Cerebellar nuclear complex (tissue), 1 donor: ENCODE measurements around the gene HACD1.
"Not testable (repeated sequence)": the region's sequence is repeated elsewhere in the genome, so short reads cannot be mapped to it uniquely, and the experiment has no call there.

Experiments
- DNase-seq, 2 experiments: peaks; one replicate each; lab custom pipeline; 2025; lab: John Stamatoyannopoulos, UW

Gene HACD1

DNA sequence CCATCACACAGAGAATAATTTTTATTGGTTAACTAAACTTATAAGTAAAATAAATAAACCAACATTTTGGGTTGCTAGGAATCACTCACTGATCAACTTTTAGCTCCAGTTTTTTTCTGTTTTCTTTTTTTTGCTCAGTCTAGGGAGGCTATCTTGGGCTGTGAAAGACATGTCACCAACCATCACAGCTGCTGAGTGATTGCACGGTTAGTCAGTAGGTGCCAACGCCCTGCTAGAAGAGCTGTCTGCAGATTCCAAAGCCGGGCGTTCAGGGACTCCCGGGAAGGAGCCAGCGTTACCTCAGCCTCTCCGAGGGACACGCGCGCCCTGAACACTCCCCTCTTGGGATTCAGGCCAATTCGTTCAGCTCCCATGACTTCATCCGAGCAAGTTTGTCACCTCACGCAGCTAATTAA, 26.2 kb upstream of the HACD1 start:
- no peak for DNase-seq

DNA sequence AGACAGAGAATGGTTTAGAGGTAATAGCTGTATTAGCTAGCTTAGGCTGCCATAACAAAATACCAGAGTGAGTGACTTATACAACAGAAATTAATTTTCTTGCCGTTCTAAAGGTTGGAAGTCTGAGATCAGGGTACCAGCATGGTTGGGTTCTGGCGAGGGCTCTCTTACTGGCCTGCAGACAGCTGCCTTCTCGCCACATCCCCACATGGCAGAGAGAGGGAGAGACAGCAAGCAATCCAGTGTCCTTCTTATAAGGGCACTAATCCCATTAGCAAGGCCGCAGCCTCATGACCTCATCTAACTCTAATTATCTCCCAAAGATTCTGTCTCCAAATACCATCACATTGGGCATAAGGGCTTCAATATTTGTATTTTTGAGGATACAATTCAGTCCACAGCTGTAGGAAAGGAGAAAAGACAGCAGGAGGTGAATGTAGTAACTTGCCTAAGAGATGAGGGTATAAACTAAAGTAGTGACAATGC, 23.2 kb upstream of the HACD1 start:
- no peak for DNase-seq

DNA sequence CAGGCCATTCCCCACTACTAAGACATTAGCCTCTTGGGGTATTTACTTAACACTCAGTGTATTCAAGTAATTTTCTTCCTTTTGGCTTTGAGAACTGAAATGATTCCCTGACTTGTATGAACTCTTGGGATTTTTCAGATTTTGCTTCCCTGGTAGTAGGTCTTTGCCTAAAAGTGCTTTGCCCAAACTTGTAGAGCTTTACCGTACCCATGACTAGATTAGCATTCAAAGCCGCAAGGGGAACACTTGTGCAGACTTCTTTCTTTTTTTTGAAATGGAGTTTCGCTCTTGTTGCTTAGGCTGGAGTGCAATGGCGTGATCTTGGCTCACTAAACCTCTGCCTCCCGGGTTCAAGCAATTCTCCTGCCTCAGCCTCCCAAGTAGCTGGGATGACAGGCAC, 20.7 kb upstream of the HACD1 start:
- no peak for DNase-seq

DNA sequence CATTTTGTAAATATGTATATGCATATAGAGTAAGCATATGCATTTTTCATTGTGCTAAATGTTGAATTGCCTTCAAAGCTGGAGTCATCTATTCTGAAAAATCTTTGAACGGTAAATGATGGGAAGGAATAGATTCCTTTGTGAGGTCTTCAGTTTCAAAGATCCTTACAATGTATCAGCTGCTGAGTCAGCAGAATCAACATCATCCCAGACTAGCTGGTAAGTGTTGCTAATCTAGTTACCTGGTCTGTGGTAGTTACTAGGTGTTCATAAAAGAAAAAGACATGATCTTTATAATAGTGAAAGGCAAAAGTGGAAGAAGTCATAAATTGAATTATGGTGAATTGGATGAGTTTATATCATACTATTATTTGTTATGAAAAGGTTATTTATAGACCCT, 16.2 kb upstream of the HACD1 start:
- no peak for DNase-seq

DNA sequence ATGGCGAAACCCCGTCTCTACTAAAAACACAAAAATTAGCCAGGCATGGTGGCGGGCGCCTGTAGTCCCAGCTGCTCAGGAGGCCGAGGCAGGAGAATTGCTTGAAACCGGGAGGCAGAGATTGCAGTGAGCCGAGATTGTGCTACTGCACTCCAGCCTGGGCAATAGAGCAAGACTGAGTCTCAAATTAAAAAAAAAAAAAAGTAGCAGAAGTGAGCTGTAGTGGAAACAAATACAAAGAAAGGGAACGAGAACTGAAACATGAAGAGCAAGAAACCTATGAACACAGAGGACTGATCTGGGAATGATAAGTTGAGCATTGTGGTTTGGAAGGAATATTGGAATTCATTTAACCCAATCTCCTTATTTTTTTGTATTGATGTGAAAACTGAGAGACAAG, 15.4 kb upstream of the HACD1 start:
- DNase-seq, result not testable (repeated sequence)

DNA sequence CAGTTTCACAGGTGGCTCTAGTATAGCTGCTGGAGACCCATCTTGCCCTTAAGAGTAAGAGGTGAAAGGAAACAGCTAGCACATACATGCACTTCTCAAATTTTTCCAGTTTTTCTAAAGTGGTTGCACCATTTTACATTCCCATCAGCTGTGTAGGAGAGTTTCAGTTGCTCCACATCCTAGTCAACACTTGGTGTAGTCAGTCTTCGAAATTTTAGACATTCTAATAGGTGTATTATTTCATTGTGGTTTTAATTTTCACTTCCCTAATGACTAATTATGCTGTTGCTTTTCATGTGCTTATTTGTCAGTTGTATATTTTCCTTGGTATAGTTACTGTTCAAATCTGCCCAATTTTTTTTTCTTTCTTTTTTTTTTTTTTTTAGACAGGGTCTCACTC, 9.5 kb upstream of the HACD1 start:
- DNase-seq, result no peak

DNA sequence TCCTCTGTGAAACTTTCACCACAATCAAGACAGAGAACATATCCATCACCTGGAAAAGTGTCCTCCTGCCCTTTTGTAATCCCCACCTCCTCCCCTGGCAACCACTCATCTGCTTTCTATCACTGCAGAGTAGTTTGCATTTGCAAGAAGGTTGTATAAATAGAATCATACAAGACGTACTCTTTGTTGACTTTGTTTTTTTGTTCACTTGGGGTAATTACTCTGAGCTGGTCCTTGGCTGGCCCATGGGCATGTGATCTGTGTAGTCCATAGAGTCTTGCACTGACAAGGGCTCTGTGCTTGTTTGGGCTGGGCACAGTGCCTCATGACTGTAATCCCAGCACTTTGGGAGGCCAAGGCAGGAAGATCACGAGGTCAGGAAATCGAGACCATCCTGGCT, 7.8 kb upstream of the HACD1 start:
- no peak for DNase-seq

DNA sequence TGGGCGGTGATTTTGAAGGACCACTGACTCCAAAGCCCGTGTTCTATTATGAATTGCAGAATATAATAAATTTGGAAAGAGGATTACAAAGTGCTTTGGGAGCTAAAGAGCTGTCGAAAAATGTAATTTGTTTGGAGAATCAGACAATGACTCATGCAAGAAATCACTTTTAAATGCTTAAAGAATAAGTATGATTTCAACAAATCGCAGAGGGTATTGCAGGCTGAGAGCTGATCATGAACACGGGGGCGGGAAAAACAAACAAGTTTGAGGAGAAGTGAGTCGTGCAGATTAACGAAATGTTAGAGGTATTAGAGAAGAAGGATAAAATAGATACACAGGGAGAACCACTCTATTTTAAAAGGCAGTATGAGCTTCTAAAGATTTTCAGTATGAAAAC, 4.9 kb upstream of the HACD1 start:
- DNase-seq, result no peak

DNA sequence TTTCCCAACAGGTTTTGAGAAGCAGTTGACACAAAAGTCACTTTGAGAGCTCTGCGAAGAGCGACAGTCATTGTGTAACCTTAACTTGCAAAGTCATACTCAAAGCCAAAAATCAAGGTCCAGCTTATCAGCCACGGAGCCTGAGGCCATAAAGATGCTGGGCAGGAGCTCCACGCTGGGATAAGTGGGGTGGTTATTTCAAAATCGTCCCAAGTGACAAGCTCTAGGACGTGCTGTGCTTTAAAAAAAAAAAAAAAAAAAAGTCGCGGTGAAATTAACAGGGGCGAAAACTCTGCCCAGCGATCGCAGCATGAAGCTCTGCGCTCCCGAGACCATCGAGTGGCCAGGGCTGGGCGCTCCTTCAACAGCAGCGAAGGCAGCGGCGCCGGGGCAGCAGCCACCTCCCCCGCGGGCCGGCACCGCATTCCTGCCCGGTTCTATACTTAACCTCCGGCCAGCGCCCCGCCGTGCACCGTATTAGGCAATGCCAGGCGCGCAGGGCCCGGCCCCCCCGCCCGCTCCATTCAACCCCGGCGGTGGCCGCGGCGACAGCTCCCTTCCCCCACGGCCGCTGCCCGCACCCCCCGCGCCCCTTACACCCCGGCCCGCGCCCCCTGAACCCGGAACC, 657 bp downstream of the HACD1 start:
- no peak for DNase-seq

DNA sequence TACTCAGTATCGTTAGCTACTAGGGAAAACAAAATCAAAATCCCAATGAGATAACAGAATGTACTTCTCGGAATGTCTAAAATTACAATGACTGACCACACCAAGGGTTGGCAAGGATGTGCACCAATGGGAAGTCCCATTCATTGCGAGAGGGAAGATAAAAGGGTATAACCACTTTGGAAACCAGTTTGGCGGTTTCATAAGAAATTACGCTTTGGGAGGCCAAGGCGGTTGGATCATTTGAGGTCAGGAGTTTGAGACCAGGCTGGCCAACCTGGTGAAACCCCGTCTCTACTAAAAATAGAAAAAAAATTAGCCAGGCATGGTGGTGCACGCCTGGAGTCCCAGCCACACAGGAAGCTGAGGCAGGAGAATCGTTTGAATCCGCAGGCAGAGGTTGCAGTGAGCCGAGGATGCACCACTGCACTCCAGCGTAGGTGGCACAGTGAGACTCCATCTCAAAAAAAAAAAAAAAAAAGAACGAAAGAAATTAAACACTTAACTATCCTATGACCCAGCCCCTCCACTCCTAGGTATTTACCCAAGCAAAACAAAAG, 7.6 kb downstream of the HACD1 start:
- no peak for DNase-seq

DNA sequence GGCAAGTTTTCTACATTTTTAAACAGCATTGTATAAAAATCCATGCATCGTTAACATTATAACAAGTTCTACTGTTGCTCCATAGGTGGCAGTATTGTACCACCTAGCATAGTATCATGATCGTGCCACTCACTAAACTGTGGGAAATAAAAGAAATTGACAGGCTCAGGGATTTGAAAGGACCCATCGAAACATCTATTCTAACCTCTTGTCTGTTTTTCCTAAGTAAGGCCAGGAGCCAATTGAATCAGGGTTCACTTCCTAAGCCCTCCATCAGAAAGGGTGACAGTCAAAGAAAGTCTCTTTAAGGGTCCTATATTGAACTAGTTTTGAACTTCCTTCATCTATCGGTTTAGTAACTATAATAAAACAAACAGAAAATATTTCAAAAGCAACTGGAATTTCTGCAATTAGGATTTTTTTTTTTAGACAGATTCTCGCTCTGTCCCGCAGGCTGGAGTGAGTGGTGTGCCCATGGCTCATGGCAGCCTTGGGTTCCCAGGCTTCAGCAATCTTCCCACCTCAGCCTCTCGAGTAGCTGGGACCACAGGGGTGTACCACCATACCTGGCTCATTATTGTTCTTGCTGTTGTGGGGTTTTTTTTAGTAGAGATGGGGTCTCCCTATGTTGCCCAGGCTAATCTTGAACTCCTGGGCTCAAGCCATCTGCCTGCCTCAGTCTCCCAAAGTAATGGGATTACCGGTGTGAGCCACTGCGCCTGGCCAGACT, 9.4 kb downstream of the HACD1 start:
- DNase-seq, result peak in 1 of 2 experiments; percentile 17

DNA sequence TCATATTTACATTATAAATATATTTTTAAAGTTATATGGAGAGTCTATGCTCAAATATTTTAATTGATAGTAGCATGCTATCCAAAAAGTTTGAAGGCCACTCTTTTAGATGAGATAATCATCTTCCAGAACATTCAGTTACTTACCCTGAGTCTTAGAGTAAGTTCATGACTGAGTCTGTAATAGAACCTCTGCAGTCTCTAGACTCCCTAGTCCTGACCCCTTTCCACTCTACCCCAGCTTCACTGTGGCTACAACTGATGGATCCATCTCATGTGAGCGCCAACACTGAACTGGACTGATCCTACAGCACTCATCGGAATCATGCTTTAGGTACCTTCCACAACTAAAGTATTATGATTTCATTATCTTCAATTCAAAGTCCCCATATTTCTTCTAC, 10.1 kb downstream of the HACD1 start:
- no peak for DNase-seq

DNA sequence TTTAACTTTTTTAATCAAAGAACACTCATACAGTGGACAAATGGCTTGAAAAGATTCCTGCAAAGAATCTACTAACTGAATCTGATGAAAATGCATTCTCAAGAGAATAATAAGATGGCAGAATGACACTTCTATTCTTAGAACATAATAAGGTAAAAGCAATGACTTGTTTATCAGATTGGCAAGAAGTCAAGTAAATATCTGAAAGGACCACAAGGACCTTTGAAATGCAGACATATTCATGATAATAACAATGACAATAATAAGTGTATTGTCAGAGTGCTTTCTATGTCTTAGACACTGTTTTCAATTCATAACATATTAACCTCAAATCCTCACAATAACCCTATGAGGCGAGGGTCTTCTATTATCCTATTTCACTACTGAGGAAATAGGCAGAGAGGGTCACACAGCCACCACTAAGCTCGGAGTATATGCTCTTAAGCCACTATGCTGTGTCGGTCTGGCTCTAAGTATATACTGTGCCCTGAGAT, 10.6 kb downstream of the HACD1 start:
- DNase-seq, result no peak

DNA sequence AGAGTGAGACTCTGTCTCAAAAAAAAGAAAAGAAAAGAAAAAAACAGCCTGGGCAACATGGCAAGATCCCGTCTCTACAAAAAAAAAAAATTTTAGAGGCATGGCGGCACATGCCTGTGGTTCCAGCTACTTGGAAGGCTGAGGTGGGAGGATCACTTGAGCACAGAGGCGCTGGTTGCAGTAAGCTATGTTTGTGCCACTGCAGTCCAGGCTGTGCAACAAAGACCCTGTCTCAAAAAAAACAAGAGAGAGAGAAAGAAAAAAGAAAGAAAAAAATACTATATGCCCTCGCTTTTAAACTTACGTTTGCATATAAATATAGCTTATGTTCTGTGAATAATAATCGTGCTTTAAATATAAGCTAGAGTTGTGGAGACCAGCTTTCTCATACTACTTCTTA, 11.2 kb downstream of the HACD1 start:
- DNase-seq, result no peak

DNA sequence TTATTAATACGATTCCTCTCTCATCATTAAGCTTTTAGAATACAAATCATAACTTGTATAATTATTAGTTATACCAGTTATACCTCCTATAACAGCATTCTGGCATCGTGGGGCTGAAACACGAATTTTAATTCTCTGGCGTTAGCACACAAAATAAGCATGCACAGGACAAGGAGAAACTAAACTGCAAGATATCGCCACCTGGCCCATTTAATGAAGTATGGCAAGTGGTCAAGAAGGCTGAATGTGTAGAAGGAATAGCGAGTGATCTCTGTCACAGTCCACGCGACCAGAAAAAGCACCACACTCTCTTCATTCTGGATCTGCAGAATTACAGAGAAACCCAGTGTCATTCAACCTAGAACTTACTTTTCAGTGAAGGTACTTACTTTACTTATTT, 18.1 kb downstream of the HACD1 start:
- DNase-seq, result no peak

DNA sequence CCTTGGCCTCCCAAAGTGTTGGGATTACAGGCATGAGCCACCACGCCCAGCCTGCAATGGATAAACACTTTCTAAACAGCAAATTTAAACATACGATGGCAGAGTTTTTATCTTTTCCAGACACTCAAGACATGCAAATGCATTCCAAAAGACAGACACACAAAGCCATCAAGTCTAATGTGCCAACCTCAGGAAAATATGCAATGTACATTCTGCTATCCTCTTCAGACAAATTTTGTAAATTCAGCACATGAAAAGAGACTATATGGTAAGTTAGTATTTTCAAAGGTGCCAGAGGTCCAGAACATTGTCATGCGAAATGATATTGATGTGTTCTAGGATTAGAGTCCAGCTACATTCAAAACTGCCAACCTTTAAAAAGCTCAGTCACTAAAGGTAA, 19.8 kb downstream of the HACD1 start:
- no peak for DNase-seq

DNA sequence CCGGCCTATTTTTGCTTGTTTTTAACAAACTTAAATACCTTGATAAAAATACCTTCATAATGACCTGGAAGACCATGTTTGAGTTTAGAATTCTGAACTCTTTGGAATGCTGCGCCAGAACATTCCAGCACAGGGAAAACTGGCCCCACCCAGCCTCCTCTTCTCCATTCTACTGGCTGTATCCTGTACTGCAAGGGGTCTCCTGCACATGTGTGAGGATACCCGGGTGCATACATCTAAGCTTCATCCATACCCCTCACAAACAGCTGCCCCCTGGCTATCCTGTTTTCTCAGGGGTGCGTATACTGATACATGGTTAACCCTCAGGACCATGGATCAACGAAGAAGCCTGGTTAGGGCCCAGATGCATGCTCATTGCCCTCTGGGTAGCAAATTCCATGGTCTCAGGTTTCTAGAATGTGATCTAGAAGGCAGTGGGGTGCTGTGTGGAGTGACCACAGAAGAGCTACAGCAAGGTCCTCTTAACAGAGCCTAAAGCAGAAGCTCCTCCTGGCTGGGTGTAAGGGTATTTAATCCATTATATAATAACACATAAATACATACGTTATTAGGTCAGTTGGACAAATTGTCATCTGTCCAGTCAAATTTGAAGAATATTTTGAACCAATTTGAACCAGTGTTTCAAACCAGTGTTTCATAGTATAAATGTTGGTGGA, 26.1 kb downstream of the HACD1 start:
- DNase-seq, result no peak

DNA sequence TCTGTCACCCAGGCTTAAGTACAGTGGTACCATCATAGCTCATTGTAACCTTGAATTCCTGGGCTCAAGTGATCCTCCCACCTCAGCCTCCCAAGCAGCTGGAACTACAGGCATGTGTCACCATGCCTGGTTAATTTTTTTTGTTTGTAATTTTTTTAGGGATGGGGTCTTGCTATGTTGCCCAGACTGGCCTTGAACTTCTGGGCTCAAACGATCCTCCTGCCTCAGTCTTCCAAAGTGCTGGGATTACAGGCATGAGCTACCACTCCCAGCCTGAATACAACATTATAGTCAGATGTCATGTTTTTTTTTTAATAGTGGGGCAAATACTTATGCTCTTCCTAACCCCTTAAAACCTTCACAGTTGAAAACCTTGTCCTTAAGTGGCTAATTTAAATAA, 27.9 kb downstream of the HACD1 start:
- DNase-seq, result not testable (repeated sequence)

DNA sequence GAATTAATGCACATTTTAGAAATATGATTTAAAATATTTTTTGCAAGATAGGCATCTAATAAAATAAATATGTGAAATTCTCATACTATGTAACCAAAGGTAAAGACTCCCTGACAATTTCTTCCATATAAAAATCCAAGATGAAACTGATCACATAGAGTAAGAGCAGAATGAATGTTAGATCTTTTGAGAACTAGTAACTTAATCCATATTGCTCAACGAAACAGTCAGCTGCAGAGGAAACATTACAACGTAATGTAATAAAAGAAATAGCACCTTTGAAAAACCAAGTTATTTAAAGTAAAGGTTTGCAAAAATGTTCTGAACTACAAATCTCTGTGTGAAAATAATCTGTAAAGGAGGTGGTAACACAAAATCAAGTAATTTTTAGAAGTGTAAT, 28.8 kb downstream of the HACD1 start:
- no peak for DNase-seq

DNA sequence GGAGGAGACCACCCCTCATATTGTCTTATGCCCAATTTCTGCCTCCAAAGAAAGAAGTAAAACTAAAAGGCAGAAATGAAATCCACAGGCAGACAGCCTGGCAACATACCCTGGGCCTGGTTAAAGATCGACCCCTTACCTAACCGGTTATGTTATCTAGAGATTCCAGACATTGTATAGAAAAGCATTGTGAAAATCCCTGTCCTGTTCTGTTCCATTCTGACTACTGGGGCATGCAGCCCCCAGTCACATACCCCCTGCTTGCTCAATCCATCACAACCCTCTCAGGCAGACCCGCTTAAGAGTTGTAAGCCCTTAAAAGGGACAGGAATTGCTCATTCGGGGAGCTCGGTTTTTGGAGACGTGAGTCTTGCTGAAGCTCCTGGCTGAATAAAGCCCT, 29.9 kb downstream of the HACD1 start:
- DNase-seq, result not testable (repeated sequence)

DNA sequence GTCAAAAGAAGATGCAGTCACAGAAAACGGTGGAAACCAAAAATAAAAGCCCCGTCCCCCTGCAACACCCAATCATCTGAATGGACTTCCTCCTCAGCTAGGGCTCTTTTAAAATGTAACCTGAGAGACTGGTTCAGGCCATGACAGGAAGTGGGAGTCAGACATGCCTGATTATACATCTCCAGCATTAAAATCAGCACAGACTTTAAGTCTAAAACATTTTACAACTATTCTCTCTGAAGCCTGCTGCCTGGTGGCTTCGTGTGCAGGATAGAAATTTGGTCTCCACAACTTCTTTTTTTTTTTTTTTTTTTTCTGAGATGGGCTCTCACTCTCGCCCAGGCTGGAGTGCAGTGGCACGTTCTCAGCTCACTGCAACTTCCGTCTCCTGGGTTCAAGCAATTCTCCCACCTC, 30.3 kb downstream of the HACD1 start:
- no peak for DNase-seq

DNA sequence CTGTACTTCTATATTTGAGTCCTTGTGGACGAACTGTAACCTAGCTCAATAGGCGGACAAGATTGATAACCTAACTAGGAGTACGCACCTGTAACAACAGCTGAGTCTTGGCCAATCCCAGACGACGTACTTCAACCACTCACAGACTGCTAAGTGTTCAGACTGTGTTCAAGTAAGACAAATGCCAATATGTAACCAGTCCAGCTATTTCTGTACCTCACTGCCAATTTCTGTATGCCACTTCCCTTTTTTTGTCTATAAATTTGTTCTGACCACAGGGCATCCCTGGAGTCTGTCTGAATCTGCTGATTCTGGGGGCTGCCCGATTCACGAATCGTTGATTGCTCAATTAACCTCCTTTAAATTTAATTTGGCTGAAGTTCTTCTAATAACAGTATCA, 32.2 kb downstream of the HACD1 start:
- no peak for DNase-seq

DNA sequence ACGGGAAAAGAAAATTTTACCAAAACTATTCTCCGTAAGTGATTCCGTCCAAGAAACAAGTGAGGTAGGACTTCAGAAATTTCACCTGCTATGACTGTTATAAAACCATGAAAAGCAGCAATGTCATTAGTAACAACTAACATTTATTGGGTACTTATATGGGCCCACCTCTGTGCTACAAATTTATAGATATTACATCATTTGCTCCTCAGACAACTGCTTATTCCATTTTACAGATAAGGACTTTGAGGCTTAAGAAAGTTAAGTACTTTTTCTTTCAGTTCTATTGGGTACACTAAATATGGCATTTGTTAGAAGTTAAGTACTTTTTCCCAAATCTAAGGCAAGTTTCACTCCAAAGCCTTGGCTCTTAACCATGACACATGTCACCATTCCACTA, 36.3 kb downstream of the HACD1 start:
- DNase-seq, result no peak
